GM10266 (cell line): ENCODE measurements around the gene GARIN3.
A peak's percentile ranks its signal among the peaks of the same experiment; 100 is the strongest.

Experiments
- DNase-seq: peaks from one replicate; pipeline ENCODE4 v3.0.0; 2012; ENCODE audit errors: extremely low spot score
- CTCF ChIP-seq: IDR thresholded peaks from 2 replicates; pipeline ENCODE4 v1.5.1; 2012; ENCODE audit warnings: mild to moderate bottlenecking, low read depth; ENCODE audit not compliant: control insufficient read depth, insufficient read depth; ENCODE audit errors: missing control alignments

Gene GARIN3

GRCh38 chr5:157168286-157168685, 2.2 kb upstream of the GARIN3 start:
- DNase-seq: no peak
- TF ChIP-seq CTCF: no peak

GRCh38 chr5:157167214-157167621, 1.2 kb upstream of the GARIN3 start:
- DNase-seq: peak; percentile 9
- TF ChIP-seq CTCF: no peak

GRCh38 chr5:157165668-157166067, 396 bp downstream of the GARIN3 start:
- no peak for TF ChIP-seq CTCF
- DNase-seq: no peak

- TF ChIP-seq CTCF: no peak
These were observed 803 bp downstream of the GARIN3 start for GRCh38 chr5:157165261-157165660.

GRCh38 chr5:157164521-157164920, 1.5 kb downstream of the GARIN3 start:
- DNase-seq: no peak
- TF ChIP-seq CTCF: no peak

More at GRCh38 chr5:157165261-157165660, 803 bp downstream of the GARIN3 start:
- no peak for DNase-seq

GRCh38 chr5:157162919-157163510, 3.0 kb downstream of the GARIN3 start:
- DNase-seq: no peak
- no peak for TF ChIP-seq CTCF

- no peak for DNase-seq
- TF ChIP-seq CTCF: no peak
These were observed 4.1 kb downstream of the GARIN3 start for GRCh38 chr5:157161996-157162395.
